Aorta (tissue), 5 donors: ENCODE data around the gene NSD2. TPM values are rescaled to one million over a fixed set of nuclear protein-coding genes. Genes with fewer than 3 reads are reported as not detected.

Experiments
- ATAC-seq: fragments of 200-7000 bp; cut with Tn5 transposase; one replicate; pipeline ENCODE4 v1.9.1; 2022; ENCODE audit warnings: moderate library complexity; ENCODE audit not compliant: low FRiP score
- DNase-seq, 2 donors: peaks; one replicate each; pipeline ENCODE4 v3.0.0-alpha.2; 2020
- H3K27ac ChIP-seq, 2 donors: one replicate each; pipeline ENCODE4 v1.5.1; 2013; ENCODE audit warnings: low read length in 2 of 2, mild to moderate bottlenecking in 2 of 2, moderate library complexity in 2 of 2, control low read depth in 1 of 2, inconsistent platforms in 1 of 2, low read depth in 1 of 2
- H3K27me3 ChIP-seq, 2 donors: one replicate each; pipeline ENCODE4 v1.6.1; 2013; ENCODE audit warnings: control low read depth in 1 of 2, low read length in 1 of 2, mild to moderate bottlenecking in 1 of 2, moderate library complexity in 1 of 2; ENCODE audit not compliant: insufficient read depth in 2 of 2, control insufficient read depth in 1 of 2
- H3K36me3 ChIP-seq, 2 donors: one replicate each; pipeline ENCODE4 v1.6.1; 2013; ENCODE audit warnings: control low read depth in 1 of 2, low read length in 1 of 2, mild to moderate bottlenecking in 1 of 2; ENCODE audit not compliant: insufficient read depth in 2 of 2, control insufficient read depth in 1 of 2
- H3K4me1 ChIP-seq, 2 donors: one replicate each; pipeline ENCODE4 v1.6.1; 2013; ENCODE audit warnings: low read length in 2 of 2, control low read depth in 1 of 2, mild to moderate bottlenecking in 1 of 2, moderate library complexity in 1 of 2; ENCODE audit not compliant: insufficient read depth in 2 of 2, control insufficient read depth in 1 of 2
- H3K4me3 ChIP-seq, 2 donors: one replicate each; pipeline ENCODE4 v1.5.1; 2013; ENCODE audit warnings: low read length in 2 of 2, control low read depth in 1 of 2, mild to moderate bottlenecking in 1 of 2
- H3K9me3 ChIP-seq: one replicate; pipeline ENCODE4 v1.6.1; 2013; ENCODE audit warnings: mild to moderate bottlenecking, low read length; ENCODE audit not compliant: control insufficient read depth
- WGBS, 2 donors: extraction: QIAGEN DNeasy Blood & Tissue Kit; methylation state at CpG; one replicate each; pipeline ENCODE4 v1.1.7; 2013; 5-methylcytosine and 5-hydroxymethylcytosine counted together
- intact Hi-C, 2 donors: fragments of 100-400 bp; cut with DNase I; formaldehyde crosslinking; loops; one replicate each; pipeline versions ENCODE4 v1.14.2 to v1.15.0; 2022
- polyA plus RNA-seq, 2 donors: library from polyadenylated mRNA; stranded (reverse); fragments of 200-250 nt; gene quantifications; one replicate each; pipeline ENCODE4 v1.2.3, GENCODE V29; 2013
- total RNA-seq, 2 donors: library from RNA; stranded (reverse); fragmentation: NEBNext Ultra II Directional; extraction: Animal tissue kit (Norgen Biotek cat#: 25700); gene quantifications; one replicate each; pipeline ENCODE4 v1.2.1, GENCODE V29; 2021
- donor health status: healthy with polysubstance abuse.
- donor health status: Bipolar disorder and iron deficiency.
- donor health status: DM: no; HTN: no; CAD: no.
- donor health status: DM: no; HTN: no; CAD: no.
- donor health status: DM: yes; HTN: yes; CAD: no.

The NSD2 gene
- total and polyA plus RNA-seq, 4 donors, result 8.0 to 56.6 (median 29.0) TPM

DNA sequence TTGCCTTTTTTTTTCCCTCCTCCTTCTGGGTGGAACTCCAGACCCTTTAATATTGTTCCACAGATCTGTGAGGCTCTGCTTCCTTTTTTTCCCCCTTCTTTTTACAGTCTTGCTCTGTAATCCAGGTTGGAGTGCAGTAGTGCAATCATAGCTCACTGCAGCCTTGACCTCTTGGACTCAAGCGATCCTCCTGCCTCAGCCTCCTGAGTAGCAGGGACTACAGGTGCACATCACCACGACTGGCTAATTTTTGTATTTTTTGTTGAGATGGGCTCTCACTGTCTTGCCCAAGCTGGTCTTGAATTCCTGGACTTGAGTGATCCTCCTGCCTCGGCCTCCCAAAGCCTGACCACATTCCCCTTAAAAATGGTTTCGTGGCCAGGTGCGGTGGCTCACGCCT lies 26.8 kb downstream of the NSD2 start:
- no peak for DNase-seq
- 96 to 98% methylated on average over 6 of the region's 6 CpGs for WGBS, 2 donors
- intact Hi-C loops, result loop anchor here (5.0 kb wide), 2 partner anchors 41 to 151 kb away; partner anchors contain the start of gene LETM1 (in 1 of the 2)

DNA sequence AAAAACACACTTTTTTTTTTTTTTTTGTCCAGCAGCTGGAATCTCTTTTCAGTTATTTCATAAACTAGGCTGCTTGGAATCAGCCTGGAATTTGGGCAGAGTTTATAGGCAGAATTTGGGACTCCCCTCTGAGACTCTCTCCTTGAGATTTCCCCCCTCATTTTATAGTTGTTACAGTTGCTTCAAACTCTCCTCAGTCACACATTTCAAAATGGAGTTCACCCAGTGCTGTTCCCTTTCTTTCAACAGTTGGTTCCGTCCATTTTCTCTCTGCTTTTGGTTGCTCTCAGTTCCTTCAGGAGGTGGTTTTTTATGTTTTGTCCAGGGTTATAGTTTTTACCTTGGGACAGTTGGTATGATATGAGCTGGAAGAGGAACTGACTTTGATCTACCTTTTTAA lies 27.5 kb downstream of the NSD2 start:
- intact Hi-C loops, result loop anchor here (5.0 kb wide), 2 partner anchors 41 to 151 kb away; partner anchors contain the start of gene LETM1 (in 1 of the 2)

More for the DNA sequence above, 26.8 kb downstream of the NSD2 start:
- no peak for ATAC-seq
- Histone ChIP-seq H3K4me3 (no peak overlapping the region), H3K36me3 (no peaks in the 10 kb centered on the region), H3K27me3 (no peaks in the 10 kb centered on the region), H3K27ac (no peak overlapping the region), H3K9me3 (no peaks in the 10 kb centered on the region), H3K4me1 (no peaks in the 10 kb centered on the region)

DNA sequence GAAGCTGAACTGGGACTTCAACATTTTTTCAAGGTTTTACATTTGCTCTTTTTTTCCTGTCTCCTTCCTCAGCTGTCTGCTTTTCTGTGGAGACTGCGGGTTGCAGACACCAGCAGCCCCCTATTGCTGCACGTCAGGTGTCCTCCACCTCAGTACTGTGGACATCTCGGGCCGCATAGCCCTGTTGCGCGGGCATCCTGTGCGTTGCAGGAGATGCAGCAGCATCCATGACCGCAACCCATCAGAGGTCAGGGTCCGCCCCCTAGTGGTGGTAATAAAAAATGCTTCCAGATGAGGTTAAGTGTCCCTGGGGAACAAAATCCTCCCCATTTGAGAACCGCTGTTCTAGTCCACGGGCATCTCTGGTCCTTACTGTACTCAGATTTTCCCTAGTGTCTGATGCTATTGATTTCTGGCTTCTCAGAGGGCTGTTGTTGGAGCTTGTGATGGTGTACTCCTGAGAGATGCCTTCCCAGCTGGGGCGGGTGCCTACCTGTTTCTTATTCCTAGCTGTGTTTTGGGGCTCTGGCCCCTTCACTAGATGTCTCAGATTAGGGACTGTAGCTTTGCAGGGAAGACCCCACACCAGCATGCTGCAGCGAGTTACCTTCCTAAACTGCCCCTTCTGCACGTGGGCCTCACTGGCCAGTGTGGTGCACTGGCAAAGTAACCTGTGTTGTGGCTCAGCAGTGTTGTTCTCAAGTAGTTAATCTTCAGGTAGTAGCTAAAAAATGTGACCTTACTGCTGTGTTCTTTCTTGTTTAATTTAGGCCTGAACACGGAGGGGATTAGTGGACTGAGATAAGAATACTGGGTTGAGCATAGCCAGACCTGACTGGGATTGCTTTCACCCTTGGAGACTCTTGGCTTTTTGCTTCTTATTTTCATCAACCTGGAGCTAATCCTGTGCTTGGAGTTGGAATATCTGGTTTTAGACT lies 28.2 kb downstream of the NSD2 start:
- DNase-seq, result peak; percentile 75 to 87
- Histone ChIP-seq H3K36me3 (no peaks in the 10 kb centered on the region), H3K27ac (no peak overlapping the region), H3K4me3 (no peak overlapping the region), H3K27me3 (no peaks in the 10 kb centered on the region), H3K4me1 (no peaks in the 10 kb centered on the region), H3K9me3 (no peaks in the 10 kb centered on the region)
- 25 to 26% methylated on average over 15 of the region's 15 CpGs for WGBS, 2 donors
- intact Hi-C loops, result loop anchor here (5.0 kb wide), 2 partner anchors 42 to 152 kb away; partner anchors contain the start of gene LETM1 (in 2 of the 2)
- ATAC-seq, result peak; percentile 77

More for the DNA sequence above, 27.5 kb downstream of the NSD2 start:
- DNase-seq (no peak), ATAC-seq (no peak)
- Histone ChIP-seq H3K4me3 (no peak overlapping the region), H3K27me3 (no peaks in the 10 kb centered on the region), H3K4me1 (no peaks in the 10 kb centered on the region), H3K27ac (no peak overlapping the region), H3K36me3 (no peaks in the 10 kb centered on the region), H3K9me3 (no peaks in the 10 kb centered on the region)
- WGBS, 2 donors, result 69 to 80% methylated on average over 1 of the region's 1 CpG

DNA sequence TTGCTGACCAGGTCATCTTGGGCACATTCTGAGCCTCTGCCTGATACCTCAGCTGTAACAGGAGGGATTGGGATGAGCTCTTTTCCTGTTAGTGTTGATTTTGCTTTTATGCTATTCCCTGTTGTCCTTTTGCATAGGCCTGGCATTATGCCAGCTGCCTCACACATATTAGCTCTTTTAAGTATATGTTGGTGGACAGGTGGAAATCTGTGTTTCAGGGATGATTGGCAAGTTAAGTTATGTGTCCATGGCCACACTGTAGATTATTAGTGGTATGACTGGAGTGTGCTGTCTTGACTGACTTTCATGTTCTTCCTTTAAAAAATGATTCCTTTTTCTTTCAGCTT lies 28.9 kb downstream of the NSD2 start:
- ATAC-seq (no peak), DNase-seq (no peak)
- H3K36me3 ChIP-seq, result no peaks in the 10 kb centered on the region
- H3K4me3 ChIP-seq, result no peak overlapping the region
- no peaks in the 10 kb centered on the region for H3K27me3 ChIP-seq
- H3K9me3 ChIP-seq, result no peaks in the 10 kb centered on the region
- intact Hi-C loops, result loop anchor here in 1 of 2 donors (5.0 kb wide), 1 partner anchor 43 kb away; the partner anchor contains the start of gene LETM1
- H3K27ac ChIP-seq, result no peak overlapping the region
- H3K4me1 ChIP-seq, result no peaks in the 10 kb centered on the region

DNA sequence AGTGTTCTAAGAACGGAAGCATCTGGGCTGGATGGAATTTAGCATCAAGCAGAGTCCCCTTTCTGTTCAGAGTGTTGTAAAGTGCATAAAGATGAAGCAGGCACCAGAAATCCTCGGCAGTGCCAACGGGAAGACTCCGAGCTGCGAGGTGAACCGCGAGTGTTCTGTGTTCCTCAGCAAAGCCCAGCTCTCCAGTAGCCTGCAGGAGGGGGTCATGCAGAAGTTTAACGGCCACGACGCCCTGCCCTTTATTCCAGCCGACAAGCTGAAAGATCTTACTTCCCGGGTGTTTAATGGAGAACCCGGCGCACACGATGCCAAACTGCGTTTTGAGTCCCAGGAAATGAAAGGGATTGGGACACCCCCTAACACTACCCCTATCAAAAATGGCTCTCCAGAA lies 29.4 kb downstream of the NSD2 start:
- peak in 1 of 2 donors; percentile 26 for DNase-seq

DNA sequence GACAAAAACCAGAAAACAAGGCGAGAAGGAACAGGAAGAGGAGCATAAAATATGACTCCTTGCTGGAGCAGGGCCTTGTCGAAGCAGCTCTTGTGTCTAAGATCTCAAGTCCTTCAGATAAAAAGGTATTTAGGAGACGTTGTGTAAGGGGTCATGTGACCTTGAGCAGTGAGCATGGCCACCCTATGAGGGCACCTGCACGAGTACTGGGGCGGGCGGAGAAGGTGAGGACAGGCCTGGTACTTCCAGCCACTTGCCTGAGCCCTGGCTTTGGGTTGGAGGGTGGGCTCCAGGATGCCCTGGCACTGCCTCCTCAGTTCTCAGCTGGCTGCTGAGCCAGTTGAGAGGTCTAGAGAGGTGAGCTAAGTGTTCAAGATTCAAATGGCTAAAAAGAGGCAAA lies 29.9 kb downstream of the NSD2 start:
- no peak for ATAC-seq

More for the DNA sequence above, 29.4 kb downstream of the NSD2 start:
- intact Hi-C loops, result loop anchor here in 1 of 2 donors (5.0 kb wide), 1 partner anchor 43 kb away; the partner anchor contains the start of gene LETM1
- Histone ChIP-seq H3K9me3 (no peaks in the 10 kb centered on the region), H3K36me3 (no peaks in the 10 kb centered on the region), H3K27ac (no peak overlapping the region), H3K4me3 (no peak overlapping the region), H3K27me3 (no peaks in the 10 kb centered on the region), H3K4me1 (no peaks in the 10 kb centered on the region)
- ATAC-seq, result no peak
- WGBS, 2 donors, result 85% methylated on average over 16 of the region's 16 CpGs

DNA sequence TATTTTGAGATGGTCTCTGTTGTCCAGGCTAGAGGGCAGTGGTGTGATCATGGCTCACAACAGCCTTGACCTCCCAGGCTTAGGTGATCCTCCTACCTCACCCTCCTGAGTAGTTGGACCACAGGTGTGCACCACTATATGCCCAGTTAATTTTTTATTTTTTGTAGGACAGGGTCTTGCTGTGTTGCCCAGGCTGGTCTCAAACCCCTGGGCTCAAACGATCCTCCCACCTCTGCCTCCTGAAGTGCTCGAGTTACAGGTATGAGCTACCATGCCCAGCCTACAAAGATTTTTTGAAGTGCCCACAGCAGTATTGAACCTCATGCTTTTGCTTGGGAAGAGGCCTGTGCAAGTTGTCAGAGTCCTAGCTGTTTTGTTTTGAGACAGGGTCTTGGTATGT lies 31.1 kb downstream of the NSD2 start:
- 86 to 88% methylated on average over 2 of the region's 2 CpGs for WGBS, 2 donors
- H3K27ac ChIP-seq, result no peak overlapping the region

More for the DNA sequence above, 29.9 kb downstream of the NSD2 start:
- Histone ChIP-seq H3K9me3 (no peaks in the 10 kb centered on the region), H3K4me3 (no peak overlapping the region), H3K4me1 (no peaks in the 10 kb centered on the region), H3K27ac (no peak overlapping the region), H3K27me3 (no peaks in the 10 kb centered on the region), H3K36me3 (no peaks in the 10 kb centered on the region)
- intact Hi-C loops, result loop anchor here in 1 of 2 donors (5.0 kb wide), 1 partner anchor 44 kb away; the partner anchor contains the start of gene LETM1
- DNase-seq, result peak in 1 of 2 donors; percentile 20
- 78 to 80% methylated on average over 6 of the region's 6 CpGs for WGBS, 2 donors

DNA sequence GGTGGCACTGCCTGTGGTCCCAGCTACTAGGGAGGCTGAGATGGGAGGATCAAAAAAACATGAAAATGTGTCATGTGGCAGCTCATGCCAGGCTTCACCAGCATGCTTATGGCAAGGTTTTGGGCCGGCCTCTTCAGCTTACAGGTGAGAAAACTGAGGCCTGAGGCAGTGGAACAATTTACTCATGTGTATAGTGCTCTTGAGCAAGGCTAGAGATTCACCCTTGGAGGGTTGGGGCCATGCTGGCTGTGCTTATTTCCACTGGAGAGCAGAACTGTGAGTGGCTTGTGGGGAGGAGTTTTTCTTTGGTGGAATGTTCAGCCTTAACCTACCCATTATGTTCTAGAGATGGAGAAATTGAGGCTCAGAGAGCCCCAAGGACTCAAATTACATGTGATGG lies 31.8 kb downstream of the NSD2 start:
- WGBS, 2 donors, result 82 to 96% methylated on average over 1 of the region's 1 CpG
- ATAC-seq (no peak), DNase-seq (peak in 1 of 2 donors; percentile 19)
- Histone ChIP-seq H3K27ac (no peak overlapping the region), H3K36me3 (no peaks in the 10 kb centered on the region), H3K4me1 (no peaks in the 10 kb centered on the region), H3K4me3 (no peak overlapping the region), H3K9me3 (no peaks in the 10 kb centered on the region), H3K27me3 (no peaks in the 10 kb centered on the region)
- intact Hi-C loops, result loop anchor here in 1 of 2 donors (5.0 kb wide), 1 partner anchor 46 kb away; the partner anchor contains the start of gene LETM1

More for the DNA sequence above, 31.1 kb downstream of the NSD2 start:
- H3K36me3 ChIP-seq, result no peaks in the 10 kb centered on the region
- H3K27me3 ChIP-seq, result no peaks in the 10 kb centered on the region
- ATAC-seq (no peak), DNase-seq (no peak)
- H3K4me3 ChIP-seq, result no peak overlapping the region
- H3K9me3 ChIP-seq, result no peaks in the 10 kb centered on the region
- H3K4me1 ChIP-seq, result no peaks in the 10 kb centered on the region
- intact Hi-C loops, result loop anchor here in 1 of 2 donors (5.0 kb wide), 1 partner anchor 45 kb away; the partner anchor contains the start of gene LETM1
